Erythroblast (primary cell): ENCODE data around the gene HDHD5.

ENCODE experiments used
- DNase-seq, 2 experiments: peaks; one replicate each; lab custom pipeline; 2025; lab: John Stamatoyannopoulos, UW
- GATA1 ChIP-seq: IDR thresholded peaks from 2 replicates; pipeline ENCODE4 v1.6.1; 2011; ENCODE audit warnings: low read depth, mild to moderate bottlenecking, control low read depth, low read length, moderate library complexity
- POLR2A ChIP-seq: IDR thresholded peaks from 2 replicates; pipeline ENCODE4 v1.6.1; 2011; ENCODE audit warnings: mild to moderate bottlenecking, low read length

The HDHD5 gene

DNA sequence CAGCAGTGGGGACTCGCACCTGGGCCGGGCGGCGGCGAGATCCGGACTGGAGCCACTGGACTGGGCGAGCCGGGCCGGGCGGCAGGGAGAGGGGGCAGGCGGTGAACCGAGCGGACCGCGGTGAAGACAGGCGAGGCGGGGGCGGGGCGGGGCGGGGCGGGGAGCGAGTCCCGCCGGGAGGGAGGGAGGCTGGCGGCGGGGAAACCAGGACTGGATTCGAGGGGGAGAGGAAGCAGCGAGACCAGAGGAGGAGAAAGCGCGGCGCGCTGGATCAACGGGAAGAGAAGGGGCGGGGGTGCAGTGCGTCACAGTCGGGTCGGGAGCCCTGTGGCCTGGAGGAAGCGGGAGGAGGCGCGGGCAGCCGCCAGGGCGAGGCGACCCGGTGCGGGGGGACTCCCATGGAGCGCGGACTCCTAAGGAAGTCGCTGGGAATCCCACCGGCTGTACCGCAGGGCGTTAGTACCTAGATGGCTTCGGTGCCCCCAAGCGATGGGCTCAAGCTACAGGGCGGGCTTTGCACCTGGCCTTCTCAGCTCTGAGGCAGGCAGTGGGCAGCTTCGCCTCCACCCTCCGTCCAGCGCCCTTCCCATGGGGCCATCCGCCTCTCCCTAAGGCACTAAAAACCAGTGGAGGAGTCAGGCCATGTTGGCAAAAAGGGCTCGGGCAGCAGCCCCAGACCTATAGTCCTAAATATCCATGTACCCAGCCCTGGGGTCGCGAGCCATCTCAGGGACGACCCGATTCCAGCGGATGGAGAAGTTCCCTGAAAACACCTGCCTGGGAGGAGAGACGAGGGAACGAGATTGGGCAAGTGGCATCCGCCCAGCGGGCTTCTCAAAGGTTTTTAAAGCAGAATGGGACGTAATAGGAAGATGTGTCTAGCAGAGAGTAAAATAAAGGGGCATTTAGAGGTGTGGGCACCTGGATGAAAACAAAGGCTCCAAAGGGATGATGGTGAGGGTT, 37.6 kb downstream of the HDHD5 start, which contains the start of gene TMEM121B:
TMEM121B (minus strand) TSS at position 128 of the 963 bp plus-strand sequence. CDS start 233 bp downstream, outside the sequence.
- no peak for DNase-seq
- TF ChIP-seq GATA1 (no peak), POLR2A (no peak)

DNA sequence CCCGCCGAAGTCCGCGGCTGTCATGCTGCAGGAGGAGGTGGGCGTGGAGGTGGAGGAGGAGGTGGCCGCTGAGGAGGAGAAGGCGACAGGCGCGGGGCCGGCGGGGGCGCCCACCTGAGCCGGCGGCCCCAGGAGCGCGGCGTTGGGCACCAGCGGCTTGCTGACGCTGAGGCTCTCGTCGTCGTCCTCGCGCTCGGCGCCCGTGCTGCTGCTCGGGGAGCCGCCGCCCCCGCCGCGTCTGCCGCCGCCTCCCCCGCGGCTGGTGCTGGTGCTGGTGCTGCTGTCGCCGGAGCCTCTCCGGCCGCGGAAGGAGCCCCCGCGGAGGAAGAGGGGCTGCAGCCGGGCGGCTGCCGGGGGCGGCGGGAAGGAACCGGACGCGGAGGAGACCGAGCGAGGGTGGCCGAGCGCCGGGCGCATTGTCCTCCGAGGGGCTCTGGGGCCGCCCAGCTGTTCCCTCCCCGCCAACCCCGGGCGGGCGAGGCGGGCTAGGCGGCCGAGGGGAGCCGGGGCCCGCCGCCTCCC, 38.3 kb downstream of the HDHD5 start:
- TF ChIP-seq POLR2A (no peak), GATA1 (no peak)
- no peak for DNase-seq

DNA sequence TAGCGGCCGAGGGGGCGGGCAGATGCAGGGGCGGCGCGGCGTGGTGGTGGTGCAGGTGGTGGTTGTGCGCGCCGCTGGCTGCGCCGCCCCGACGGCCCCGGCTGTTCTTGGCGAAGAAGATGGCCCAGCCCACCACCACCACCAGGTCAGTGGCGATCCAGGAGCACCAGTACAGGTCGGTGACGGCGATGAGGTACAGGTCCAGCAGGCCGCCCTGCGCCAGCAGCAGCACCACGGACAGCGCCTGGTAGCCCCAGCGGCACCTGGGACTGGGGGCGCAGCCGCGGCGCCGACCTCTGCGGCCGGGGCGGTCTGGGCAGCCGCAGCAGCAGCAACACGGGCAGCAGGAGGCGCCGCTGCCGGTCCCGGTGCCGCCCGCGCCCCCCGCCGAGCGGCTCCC, 38.8 kb downstream of the HDHD5 start:
- TF ChIP-seq GATA1 (no peak), POLR2A (no peak)
- peak; percentile 17 to 19 for DNase-seq

DNA sequence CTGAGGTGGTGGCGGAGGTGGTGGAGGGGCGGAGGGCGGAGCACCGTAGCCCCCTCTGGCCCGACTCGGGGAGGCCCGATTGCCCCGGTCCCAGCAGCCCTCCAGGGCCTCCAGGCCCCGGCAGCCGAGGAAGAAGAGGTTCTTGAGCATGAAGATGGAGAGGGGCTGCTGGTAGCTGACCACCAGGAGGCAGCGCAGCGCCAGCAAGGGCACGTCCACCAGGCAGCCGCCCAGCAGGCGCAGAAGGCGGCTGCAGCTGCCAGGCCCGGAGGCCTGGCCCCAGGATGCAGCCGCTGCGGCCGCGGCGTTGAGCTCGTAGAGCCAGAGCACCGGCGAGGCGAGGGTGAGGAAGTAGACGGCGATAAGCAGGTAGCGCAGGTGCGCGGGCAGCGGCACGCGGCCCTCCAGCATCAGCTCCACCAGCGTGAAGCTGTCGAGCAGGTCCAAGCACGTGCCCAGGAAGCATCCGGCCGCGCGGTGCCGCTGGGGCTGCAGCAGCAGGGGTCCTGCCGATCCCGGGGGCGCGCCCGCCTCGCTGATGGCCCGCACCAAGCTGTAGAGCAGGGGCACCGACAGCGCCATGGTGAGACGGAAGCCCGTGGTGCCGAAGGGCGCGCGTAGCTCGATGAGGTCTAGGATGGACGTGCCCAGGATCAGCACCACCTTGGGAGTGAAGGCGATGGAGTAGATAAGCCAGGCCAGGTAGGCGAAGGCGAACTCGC, 39.4 kb downstream of the HDHD5 start:
- DNase-seq, result peak; percentile 53 to 55
- no peak for TF ChIP-seq POLR2A
- no peak for TF ChIP-seq GATA1

DNA sequence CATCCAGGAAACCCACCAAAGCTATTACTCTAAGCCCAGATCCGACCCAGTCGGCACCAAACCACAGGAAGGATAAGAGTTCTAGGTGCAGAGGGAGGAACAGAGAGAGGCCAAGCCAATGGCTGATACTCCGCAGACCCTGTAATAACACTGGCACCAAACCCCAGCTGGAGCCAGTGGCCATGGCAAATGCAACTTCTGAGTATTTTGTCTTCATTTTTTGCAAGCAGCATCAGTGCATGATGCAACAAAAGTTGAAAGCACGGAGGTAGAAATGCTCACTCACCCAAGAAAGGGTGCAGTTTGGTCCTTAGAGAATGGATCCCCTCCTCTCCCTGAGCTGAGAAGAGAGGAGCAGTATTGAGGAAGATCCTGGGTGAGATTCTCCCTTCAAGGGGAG, 40.7 kb downstream of the HDHD5 start:
- no peak for TF ChIP-seq POLR2A
- TF ChIP-seq GATA1, result no peak
- DNase-seq, result no peak

DNA sequence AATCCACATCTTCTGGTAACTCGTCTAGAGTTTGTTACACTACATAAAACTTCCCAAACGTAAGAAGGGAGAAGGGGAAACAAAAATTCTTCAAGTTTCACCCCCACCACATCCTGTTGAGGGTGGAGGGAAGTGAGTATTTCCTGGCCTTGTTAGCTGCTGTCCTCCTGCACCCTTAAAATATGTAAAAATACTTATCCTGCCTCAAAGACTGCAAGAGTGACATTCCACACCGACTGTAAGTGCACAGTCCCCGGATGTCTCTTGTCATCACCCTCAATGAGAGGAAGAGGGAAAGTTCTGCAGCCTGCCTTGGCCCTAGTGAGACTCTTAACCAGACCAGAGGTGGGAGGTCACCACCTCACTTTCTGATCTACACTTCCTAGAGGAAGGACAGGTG, 41.2 kb downstream of the HDHD5 start:
- no peak for TF ChIP-seq GATA1
- no peak for TF ChIP-seq POLR2A
- no peak for DNase-seq

DNA sequence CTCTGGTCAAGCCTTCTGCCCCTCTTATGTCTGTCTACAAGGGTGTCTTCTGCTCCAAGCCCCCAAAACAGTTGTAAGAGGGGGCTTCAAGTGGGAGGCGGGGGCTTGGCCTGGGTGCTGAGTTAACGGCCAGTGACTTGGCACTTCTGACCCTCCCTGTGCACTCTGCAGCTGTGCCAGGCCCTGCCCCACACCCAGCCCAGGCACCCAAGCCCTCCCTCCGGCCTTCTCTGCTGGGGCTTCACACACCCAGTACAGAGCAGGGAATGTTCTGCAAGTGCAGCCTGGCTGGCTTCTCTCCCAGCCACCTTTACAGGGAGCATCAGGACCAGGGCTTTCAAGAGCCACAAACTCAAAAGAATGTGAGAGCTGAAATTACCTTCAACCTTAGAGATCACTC, 41.7 kb downstream of the HDHD5 start:
- no peak for TF ChIP-seq GATA1
- TF ChIP-seq POLR2A, result no peak
- DNase-seq, result no peak

DNA sequence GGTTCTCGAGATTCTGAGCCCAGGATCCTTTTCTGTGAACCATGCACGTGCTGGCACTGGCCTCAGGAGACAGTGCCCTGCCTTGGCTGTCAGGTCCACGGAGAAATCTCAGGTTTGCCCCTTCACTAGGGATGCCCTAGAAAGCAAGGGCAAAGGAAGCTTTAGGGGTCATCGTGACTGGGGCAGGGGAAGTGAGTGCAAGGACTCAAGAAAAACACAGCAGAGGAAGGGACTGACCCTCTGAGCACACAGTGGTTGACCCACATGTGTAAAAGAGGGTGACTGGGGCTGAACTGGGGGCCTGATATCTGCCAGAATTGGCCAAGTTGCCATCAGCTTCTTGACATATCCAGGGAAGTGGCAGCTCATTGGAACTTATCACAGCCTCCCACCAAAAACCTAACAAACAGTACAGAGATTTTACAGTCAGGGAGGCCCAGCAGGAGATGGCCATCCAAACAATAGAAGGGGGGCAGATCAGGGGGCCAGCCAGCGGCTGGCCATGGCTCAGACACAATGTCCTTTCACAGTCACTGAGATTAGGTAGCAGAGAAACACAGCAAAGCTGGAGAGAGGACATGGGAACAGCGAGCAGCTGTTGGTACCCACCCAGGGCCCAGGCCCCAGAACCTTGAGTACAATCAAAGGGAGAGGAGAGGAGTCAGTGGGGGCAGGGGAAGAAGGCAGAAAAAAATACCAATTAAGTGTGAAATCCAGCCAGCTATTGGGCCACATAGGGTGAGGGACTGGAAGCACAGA, 42.3 kb downstream of the HDHD5 start:
- DNase-seq, result no peak
- TF ChIP-seq POLR2A, result no peak
- no peak for TF ChIP-seq GATA1

DNA sequence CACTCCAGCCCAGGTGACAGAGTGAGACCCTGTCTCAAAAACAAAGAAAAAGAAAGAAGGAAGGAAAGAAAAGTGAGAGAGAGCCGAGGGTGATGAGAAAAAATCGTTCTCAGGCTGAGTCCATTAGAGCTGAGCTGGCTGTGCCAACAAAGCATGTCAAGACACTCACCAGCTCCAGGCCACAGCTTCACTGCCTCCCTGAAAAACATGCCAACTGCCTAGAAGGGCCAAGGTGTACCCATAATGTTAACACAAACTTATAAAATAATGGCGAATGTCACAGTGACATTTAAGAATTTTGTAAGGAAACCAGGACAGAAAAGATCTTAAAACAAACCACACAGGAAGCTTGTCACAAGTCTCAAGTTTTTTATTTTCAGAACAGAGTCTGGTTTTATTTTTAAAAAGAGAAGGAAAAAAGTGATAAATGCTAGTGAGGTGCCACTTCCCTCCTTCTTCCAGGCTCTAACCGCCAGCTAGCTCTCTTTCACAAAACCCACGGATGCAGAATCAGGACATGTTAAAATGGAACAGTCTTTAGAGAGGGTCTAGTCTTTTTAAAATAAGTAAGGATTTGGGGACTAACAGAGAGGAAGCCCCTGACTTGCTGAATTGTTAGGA, 43.0 kb downstream of the HDHD5 start:
- no peak for DNase-seq
- TF ChIP-seq POLR2A, result no peak
- TF ChIP-seq GATA1, result no peak

DNA sequence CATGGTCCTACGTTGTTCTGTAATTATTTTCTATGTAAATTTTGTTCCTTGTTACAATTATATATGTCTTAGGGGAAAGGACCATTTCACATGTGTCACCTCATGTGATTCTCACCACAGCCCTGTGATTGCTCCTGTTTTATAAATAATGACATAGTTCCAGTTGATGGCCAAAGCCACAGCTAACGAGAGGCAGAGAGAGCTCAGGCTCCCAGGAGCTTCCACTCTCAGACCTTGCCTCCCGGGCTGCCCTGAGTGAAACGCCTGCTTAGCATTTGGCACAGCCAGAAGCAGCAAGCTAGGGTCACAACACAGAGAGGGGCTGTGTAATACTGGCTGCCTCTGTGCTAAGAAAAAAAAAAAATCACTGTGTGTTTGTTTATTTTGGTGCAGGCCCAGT, 43.8 kb downstream of the HDHD5 start:
- TF ChIP-seq POLR2A (no peak), GATA1 (no peak)
- DNase-seq, result no peak

DNA sequence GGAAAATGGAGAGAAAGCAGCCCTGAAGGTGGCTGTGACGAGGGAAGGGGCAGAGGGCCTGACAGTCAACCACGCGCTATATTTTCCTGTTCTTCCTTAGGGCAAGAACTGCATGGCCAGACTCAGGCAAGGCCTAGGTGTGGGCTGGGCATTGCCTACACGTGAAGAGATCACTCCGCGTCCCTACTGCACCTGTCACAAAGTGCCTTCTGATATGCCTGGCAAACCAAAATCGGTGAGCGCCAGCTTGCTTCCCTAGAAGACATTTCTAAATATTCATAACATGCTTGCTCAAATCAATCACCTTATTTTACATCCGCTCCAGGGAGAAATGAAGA, 44.2 kb downstream of the HDHD5 start:
- TF ChIP-seq POLR2A (no peak), GATA1 (no peak)
- no peak for DNase-seq

DNA sequence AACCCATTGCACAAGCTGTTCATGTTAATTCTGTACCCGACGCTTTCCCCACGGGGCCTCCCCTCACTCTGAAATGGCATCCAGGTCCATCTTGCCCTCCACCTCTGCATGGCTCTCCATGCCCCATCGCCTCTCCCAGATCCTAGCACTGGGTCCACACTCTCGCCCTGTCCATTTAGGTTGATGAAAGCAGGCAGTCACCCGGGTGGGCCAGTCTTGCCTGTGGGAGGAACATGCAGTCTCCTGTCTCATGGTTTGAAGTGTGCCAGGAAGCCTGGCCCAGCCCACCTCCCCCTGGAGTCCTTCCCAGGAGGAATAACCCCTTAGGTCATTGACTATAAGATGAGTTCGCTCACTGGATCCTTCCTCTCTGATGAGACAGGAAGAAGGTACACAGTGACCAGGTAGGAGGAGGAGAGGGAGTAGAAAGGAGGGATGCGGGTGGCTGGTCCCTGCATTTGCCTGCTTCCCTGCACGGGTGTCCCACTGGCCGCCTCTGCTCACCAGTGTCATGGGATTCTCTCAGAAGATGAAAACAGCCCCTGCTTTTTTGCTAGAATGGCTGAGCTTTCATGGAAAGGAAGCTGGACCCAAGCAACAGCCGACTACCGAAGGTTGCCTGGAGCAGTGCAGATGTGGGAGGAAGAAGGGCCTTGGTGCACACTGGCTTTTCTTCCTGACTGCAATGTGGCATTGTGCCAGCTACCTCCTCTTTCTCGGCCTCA, 44.7 kb downstream of the HDHD5 start:
- TF ChIP-seq POLR2A (no peak), GATA1 (no peak)
- DNase-seq, result no peak

DNA sequence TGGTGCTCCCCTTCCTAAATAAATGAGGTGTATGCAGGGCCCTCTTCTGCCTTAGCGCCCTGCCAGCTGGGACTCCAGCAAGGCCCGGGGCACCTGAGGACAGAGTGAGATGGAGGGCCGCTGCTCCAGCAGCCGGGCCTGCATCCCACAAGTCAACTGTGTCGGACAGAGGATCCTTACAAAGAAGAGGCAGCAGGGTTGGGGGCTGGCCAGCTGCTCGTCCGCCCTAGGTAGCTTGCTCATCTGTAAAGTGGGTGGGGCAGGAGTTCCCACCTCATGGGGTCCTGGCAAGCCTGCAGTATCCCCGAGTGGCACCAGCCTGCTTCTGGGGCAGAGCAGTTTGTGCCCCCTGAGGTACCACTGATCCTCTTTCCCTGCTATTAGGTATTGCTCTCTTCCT, 45.5 kb downstream of the HDHD5 start:
- TF ChIP-seq GATA1, result no peak
- no peak for DNase-seq
